ENCODE data around the gene TUBGCP3.
"Not testable (repeated sequence)": the region's sequence is repeated elsewhere in the genome, so short reads cannot be mapped to it uniquely, and the experiment has no call there.

Gene TUBGCP3, protein sequence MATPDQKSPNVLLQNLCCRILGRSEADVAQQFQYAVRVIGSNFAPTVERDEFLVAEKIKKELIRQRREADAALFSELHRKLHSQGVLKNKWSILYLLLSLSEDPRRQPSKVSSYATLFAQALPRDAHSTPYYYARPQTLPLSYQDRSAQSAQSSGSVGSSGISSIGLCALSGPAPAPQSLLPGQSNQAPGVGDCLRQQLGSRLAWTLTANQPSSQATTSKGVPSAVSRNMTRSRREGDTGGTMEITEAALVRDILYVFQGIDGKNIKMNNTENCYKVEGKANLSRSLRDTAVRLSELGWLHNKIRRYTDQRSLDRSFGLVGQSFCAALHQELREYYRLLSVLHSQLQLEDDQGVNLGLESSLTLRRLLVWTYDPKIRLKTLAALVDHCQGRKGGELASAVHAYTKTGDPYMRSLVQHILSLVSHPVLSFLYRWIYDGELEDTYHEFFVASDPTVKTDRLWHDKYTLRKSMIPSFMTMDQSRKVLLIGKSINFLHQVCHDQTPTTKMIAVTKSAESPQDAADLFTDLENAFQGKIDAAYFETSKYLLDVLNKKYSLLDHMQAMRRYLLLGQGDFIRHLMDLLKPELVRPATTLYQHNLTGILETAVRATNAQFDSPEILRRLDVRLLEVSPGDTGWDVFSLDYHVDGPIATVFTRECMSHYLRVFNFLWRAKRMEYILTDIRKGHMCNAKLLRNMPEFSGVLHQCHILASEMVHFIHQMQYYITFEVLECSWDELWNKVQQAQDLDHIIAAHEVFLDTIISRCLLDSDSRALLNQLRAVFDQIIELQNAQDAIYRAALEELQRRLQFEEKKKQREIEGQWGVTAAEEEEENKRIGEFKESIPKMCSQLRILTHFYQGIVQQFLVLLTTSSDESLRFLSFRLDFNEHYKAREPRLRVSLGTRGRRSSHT

DNA sequence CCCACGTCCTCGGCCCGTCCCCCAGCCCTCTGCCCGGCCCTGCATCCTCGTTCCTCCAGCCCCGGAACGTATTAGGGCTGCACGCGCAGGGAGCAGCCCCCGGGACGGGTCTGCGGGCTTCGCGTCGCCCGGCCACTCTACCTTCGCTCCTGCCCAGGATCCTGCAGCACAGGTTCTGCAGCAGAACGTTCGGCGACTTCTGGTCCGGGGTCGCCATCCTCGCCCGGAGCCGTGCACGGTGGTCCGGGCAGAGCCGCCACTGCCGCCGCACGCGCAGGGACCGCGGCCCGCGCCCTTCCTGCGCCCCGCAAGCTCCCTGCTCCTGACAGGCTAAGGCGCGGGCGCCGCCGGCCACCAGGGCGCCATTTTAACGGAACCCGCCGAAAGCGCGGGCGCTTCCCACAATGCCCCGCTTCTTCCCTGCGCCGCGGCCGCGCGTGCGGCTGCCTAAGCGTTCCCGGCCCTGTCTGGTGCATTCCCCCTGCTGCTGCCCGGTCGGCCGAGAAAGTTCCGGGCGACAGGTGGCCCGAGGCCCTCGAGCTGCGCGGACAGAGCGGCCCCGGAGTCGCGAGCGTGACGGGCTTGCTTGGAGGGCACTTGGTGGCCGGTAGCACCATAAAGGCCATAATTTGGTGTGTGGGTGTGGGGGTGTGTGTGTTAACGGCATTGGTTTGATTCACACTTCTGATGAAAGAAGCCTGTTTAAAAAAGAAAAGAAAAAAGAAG, at the start of gene TUBGCP3:
Gene TUBGCP3 (minus strand): TSS at position 390 of the 726 bp plus-strand sequence. CDS start 173 bp downstream, at position 217.
- peak; percentile 65 for DNase-seq

DNA sequence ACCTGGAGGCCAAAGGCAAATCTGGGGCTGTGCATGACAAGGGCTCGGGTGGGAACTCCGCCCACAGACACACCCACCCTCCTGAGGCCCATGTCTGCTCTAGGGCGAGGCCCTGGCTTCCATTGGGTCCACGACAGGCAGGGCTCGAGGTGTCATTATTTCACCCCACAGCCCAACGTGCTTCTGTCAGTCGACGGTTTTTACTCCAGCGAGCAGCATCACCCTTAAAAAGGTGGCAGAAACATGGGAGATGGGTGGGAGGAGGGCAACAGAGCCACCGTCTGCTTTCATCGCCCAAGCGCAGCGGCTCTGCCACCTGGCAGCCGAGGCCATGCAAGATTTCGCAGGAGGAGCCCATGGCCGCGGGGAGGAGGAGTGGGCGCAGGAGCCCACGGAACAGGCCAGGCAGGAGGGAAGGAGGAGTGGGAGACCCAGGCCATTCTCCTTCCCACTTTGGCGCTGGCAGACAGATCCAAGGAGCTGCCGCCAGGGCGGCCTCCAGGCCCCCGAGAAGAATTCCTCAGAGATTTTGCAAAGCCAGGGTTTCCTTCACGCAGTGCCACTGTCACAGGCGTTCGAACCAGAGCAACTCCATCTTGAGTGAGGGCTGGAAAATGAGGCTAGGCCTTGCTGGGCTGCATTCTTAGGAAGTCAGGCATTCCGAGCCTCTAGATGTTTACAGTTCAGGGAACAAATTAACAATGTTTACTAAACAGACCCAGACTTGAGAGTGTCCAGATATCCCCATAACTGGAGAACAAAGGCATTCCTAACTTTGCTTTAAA, 49.3 kb upstream of the TUBGCP3 start:
- DNase-seq: no peak

DNA sequence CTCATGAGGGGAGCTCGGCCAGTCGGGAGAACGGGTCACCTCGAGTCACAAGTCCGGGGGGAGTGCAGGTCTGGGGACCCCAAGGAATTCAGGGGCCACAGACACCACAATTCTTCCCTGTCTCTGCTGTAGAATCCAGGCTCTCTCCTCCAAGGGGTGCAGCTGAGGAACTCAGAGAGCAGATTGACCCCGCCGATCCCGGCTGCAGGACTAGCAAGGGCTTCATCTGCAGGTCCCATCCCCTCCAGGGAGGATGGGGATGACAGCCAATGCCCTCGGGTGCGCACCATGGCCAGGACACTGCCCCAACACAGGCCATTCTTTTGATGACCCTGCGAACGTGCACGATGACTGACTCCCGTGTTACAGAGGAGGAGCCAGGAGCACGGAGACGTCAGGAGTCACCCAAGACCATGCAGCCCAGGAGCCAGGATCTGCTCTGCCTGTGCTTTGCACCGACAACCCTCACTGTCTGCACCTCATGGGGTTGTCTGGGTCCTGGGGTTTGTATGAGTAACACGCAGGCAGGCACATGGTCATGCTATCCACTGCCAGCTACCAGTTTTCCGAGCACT, 48.5 kb upstream of the TUBGCP3 start:
- no peak for DNase-seq

DNA sequence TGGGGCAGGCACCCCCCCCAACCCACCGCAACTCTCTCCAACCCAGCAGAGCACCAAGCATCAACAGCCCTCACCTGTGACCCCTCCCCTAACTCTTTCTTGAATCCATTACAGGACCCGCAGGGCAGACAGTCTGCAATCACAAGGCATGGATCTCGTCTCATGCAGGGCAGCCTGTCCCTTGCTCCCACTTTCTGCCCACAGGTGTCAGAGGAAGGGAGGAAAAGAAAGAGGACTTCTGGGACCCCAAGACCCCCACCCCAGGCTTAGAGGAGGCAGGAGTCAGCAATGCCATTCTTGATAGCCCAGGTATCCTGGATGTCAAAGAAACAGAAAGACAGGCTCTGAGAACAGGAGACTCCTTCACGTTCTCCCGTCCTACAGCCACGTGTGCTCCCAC, 47.4 kb upstream of the TUBGCP3 start:
- DNase-seq: no peak

DNA sequence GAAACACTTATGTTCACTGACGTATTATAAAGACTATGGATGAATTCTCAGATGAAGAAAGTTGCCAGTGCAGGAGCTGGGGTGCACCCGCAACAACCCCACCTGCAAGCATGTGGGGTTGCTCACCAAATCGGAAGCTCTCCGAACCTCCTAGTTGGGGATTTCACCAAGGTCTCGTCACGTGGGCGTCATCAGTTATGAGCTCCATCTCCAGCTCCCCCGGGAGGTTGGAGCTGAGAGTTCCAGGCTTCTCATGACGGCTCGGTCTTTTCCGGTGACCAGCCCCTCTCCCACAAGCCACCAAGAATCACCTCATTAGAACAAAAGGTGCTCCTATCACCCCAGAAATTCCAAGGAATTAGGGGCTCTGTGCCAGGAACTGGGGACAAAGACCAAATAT, 46.1 kb upstream of the TUBGCP3 start:
- no peak for DNase-seq

DNA sequence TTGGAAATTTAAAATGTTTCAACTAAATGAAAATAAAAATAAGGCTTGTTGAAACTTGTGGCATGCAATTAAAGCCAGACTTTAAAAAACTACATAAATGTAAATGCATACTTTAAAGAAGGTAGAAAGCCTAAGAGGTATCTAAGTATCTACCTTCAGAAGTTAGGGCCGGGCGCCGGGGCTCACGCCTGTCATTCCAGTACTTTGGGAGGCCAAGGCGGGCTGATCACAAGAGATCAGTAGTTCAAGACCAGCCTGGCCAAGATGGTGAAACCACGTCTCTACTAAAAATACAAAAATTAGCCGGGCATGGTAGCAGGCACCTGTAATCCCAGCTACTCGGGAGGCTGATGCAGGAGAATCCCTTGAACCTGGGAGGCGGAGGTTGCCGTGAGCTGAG, 42.3 kb upstream of the TUBGCP3 start:
- not testable (repeated sequence) for DNase-seq

DNA sequence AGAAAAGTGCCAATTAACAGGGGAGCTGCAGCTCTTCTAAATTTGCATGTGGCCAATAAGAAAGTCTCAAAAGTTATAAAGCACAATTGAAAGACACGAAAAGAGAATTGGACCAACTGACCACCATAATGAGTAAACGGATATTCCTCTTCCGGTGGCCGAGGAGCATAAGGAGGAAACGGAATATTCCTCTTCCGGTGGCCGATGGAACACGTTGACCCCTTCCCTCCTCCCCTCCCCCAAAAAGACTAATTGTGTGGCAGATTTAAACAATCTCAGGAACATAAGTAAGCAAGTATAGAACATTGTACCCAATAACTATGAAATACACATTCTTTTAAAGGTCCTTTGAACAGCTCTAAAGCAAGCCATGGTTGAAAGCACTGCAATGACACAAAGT, 41.2 kb upstream of the TUBGCP3 start:
- no peak for DNase-seq

DNA sequence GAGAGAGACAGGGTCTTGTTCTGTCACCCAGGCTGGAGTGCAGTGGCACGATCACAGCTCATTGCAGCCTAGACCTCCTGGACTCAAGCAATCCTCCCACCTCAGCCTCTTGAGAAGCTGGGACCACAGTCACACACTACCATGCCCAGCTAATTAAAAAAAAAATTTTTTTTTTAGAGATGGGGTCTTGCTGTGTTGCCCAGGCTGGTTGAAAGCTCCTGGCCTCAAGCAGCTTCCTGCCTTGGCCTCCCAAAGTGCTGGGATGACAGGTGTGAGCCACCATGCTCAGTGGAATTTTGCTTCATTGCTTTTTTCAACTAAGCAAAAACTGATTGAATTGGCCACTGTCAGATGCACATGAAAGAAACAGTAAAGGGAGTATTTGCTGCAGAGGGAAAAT, 39.7 kb upstream of the TUBGCP3 start:
- not testable (repeated sequence) for DNase-seq

DNA sequence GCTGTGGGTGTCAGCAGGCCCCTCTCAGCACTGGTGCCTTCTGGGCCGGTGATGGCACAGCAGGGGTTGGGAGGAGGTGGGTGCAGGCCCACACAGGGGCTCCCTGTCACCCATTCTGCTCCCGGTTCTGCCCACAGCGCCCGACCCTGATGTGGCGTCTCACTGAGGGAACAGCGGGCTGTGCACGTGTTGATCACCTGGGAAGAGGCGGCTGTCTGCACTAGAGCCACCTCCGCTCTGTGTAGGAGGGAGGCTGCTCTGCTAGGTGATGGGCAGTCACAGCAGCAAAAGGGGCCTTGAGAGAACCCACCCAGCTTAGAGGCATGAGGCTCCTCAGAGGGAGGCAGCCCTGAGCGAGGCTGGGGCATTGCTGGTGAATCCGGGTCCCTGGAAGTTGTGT, 39.2 kb upstream of the TUBGCP3 start:
- no peak for DNase-seq

DNA sequence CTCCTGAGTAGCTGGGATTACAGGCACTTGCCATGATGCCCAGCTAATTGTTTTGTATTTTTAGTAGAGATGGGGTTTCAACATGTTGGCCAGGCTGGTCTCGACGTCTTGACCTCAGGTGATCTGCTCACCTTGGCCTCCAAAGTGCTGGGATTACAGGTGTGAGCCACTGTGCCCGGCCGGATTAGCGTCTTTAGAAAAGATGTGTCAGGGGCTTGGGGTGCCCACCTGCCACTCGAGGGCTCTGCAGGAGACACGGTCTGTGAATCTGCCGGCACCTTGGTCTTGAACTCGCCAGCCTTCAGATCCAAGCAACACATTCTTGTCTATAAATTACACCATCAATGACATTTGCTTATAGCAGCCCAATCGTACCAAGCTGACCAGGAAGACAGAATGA, 38.8 kb upstream of the TUBGCP3 start:
- DNase-seq: no peak

DNA sequence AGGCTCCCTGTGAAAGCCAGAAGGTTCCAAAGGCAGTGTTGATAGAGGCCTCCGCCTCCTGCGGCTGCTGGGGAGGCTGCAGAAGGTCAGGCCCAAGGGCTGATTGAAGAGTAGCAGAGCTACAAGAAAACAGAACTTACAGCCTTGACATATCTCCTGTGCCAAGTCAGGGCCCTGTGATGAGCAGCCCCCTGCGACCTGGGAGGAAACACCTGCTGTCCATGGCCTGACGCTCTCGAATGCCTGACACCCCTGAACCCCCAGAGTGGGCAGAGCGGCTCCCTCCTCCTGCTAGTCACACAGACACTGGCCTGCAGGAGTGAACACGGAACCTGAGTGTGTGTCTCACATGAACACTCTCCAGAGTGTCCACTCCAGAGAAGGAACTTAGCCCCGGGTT, 38.2 kb upstream of the TUBGCP3 start:
- DNase-seq: no peak

DNA sequence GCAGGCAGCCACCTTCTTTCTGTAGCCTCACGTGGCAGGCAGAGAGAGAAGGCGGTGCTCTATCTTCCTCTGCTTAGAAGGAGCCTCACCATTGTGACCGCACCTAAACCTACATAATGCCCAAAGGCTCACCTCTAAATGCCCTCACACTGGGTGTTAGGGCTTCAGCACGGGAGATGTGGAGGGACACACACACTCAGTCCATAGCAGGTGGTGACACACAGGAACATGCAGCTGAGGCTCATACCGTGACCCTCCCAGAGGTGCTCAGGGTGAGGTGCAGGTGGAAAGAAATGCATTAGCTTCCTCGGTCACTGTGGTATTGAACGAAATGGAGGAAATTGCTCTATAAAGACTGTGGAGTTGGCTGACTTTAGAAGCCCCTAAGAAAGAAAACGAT, 37.7 kb upstream of the TUBGCP3 start:
- DNase-seq: no peak

DNA sequence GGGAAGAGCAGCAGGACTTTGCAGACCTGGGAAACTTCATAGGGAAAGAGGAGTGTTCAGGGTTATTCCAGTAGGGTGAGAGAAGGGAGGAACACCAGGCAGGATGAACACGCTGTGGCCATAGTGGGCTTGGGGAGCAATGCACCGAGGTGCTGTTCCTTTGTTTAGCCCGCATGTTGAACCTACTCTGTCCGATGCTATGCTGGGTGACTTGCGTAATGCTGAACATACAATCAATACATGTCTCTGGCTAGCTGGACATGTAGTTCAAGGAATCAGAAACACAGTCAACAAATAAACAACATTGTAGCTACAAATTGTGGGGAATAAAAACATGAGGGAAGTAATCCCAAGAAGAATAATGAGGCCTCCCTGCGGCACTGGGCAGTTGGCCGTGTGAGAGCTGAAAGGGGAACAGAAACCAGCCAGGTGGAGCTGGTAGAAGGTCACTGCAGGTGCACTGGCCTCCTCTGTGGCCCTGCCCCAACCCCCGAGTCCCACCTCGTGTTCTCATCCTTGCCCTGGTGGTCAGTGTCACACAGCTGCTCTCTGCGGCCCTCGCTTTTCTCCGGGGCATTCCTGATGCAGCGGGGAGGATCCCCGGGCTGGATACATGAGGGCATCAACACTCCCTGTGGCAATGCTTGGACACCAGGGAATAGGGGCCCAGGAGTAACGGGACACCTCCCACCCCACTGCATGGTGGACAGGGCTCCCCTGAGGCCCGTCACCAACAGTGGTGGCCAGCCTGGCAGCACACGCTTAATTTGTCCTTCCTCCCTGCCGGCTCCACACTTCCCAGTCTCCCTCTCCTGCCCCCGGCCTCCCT, 36.9 kb upstream of the TUBGCP3 start:
- DNase-seq: no peak

DNA sequence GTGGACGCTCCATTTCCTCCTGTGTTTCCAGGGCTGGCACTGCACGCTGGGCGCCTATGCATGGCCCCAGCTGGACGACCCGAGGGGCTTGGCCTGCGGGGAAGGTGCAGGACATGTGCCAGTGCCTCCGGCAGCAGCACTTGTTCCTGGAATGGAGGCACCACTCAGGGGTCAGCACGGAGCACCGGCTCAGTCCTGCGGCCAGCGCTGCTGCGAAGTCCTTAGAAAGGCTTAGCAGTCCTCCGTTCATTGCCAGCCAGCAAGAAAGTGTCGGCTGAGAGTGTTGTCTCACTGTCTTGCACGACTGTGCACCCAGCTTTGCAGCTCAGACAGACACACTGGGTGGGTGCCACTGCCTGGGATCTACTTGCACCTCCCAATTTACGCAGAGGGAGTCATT, 36.1 kb upstream of the TUBGCP3 start:
- DNase-seq: no peak

DNA sequence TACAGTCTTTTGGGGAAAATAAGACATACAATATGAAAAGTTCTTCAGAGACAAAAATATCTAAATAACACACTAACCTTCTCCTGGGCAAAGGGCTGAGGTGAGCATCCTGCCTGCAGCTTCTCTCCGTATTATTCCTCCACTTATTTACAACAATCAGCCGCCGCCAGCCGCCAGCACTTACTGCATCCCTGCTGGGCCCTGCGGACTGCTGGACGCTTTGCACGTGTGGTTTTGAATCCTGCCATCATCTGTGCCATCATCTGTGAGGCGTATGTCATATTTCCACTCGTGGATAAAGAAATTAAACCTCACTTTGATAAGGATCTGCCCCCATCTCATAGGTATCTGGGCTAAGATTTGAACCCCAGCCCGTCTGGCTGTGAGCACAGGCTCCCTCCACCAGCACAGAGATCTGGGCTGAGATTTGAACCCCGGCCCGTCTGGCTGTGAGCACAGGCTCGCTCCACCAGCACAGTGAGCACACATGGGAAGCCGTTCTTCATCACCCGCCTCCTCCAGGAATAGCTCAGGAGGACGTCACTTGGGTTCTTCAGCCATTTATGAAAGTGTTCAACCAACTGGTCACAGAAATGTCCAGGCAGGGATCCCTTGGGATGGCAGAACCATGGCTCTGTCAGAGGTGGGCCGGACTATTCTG, 35.2 kb upstream of the TUBGCP3 start:
- no peak for DNase-seq

DNA sequence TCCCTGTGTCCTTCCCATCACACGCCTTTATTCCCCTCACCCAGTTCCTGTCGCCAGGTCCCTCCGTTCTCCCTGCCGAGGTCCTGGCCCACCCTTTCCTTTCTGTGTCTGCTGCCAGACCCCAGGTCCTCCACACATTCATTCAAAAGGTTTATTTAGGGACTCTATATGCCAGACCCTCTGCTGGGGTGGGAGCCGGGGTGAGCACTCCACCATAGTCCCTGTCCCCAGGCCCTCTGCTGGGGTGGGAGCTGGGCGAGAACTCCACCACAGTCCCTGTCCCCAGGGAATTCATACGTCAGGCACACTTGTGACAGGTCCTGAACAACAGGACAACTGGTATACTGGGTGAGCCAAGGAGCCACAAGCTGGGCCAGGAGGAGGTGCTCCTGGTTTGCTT, 34.4 kb upstream of the TUBGCP3 start:
- DNase-seq: no peak

DNA sequence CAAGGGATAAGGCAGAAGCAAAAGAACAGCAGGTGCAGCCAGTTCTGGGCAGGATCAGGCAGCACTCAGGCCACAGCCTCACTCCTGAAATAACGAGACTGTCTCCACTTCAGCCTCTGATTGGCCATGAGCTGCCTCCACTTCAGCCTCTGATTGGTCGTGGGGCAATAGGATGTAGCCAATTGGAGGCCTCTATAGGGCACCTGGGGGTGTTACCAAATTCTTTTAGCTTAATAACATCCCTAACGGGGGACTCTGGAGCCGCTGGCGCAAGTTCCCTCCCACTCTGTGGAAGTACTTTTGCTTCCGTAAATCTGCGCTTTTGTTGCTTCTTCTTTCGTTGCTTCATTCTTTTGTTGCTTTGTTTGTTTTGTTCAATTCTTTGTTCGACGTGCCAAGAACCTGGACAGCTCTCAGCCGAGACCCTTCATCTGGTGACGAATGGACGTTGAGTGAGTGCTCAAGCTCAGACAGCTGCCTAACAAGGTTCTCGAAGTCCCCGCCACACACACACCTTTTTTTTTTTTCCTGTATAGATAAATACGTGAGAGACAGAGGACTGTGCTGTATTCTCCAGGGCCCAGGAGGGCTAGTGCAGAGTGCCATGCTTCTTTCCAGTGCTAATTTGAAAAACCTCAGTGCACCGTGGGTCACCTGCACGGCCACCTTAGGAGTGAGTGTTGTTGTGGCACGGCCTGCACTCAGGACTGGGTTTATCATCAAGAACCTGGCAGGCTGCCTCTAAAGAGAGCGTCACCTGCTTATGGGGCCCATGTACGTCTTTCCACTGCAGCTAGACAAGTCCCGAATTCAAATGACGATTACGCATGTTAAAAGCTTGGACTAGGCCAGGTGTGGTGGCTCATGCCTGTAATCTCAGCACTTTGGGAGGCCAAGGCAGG, 32.0 kb upstream of the TUBGCP3 start:
- DNase-seq: peak; percentile 92

DNA sequence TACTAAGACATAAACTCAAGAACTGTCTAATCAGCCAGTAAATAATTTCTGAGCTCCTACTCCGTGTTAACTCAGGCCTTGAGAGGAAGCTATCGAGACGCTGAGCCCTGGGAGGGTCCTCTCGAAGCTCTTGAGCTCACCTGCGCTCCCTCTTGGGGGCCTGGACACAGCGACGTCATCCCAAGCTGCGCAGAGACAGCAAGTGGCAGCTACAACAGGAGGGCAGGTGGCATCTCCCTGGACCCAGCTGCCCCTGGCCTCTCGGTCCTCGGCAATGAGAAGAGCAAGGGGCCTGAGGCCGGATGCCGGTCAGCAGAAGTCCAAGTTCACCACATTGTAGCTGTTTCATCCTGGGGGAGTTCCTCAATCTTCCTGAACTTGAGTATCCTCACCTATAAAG, 30.5 kb upstream of the TUBGCP3 start:
- no peak for DNase-seq

DNA sequence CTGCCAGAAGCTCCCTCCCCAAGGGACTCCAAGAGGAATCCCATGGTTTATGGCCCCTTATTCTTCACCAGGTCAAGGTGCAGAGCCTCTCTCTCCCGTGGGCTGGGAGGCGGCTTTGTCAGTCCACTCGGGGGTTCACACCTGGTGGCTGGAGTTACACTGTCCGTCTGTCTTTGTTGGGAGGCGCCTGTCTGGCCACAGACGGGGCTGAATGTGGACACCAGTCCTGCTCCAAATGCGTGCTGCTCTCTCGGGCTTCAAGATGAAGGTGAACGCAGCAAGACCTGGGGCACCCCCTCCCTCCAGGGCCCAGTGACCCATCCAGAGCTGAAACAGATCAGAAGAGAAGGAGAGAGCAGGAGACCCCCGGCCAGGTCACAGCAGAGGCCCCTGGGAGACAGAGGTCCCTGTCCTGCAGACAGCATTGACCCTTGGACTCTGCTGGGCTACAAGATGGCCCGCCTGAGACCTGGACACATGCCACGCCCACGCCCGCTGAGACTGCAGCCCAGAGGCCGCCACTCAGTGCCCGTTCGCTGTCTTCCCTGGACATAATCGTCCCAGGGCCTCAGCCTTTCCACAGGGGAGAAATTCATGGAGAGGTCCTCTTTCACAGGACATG, 29.9 kb upstream of the TUBGCP3 start:
- no peak for DNase-seq

All from NCI-H510A (cell line).